ENCODE measurements around the gene GRIA3.

- TF ChIP-seq, protein P1, sequence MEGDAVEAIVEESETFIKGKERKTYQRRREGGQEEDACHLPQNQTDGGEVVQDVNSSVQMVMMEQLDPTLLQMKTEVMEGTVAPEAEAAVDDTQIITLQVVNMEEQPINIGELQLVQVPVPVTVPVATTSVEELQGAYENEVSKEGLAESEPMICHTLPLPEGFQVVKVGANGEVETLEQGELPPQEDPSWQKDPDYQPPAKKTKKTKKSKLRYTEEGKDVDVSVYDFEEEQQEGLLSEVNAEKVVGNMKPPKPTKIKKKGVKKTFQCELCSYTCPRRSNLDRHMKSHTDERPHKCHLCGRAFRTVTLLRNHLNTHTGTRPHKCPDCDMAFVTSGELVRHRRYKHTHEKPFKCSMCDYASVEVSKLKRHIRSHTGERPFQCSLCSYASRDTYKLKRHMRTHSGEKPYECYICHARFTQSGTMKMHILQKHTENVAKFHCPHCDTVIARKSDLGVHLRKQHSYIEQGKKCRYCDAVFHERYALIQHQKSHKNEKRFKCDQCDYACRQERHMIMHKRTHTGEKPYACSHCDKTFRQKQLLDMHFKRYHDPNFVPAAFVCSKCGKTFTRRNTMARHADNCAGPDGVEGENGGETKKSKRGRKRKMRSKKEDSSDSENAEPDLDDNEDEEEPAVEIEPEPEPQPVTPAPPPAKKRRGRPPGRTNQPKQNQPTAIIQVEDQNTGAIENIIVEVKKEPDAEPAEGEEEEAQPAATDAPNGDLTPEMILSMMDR (conservative IDR thresholded peaks at IDR 0.05 in 1 of 2, IDR thresholded peaks at IDR 0.05 in 1 of 2; ENCODE audit: low read depth in 1 of 2, low read length in 2 of 2) = no peak
- no peak for TF ChIP-seq EZH2 (IDR thresholded peaks at IDR 0.05; ENCODE audit: low read length, missing control alignments)
These were observed 124.6 kb downstream of the GRIA3 start for GRCh38 chrX:123308658-123309057.

All from fibroblast of lung (primary cell).